Stomach (tissue), 9 donors: Measurements from ENCODE around the gene LPAR3. TPM values are rescaled to one million over a fixed set of nuclear protein-coding genes. Genes with fewer than 3 reads are reported as not detected.

Experiments used
- DNase-seq, 2 donors: peaks; one replicate each; pipeline versions ENCODE4 v3.0.0 to v3.0.0-alpha.2; 2013 to 2019
- H3K27ac ChIP-seq, 5 donors: fragments of 200-600 bp in 4 of 5; sonication (generic) in 4 of 5; one replicate each; pipeline ENCODE4 v1.5.1; 2013 to 2019; ENCODE audit warnings: mild to moderate bottlenecking in 1 of 5, moderate library complexity in 1 of 5
- H3K27me3 ChIP-seq, 3 donors: fragments of 200-600 bp; sonication (generic); one replicate each; pipeline ENCODE4 v1.5.1; 2017 to 2019; ENCODE audit warnings: mixed run types in 1 of 3
- H3K36me3 ChIP-seq, 4 donors: fragments of 200-600 bp; sonication (generic); 1 replicate in 3 of 4; 2 replicates in 1 of 4; pipeline ENCODE4 v1.5.1; 2016 to 2019
- H3K4me1 ChIP-seq, 4 donors: fragments of 200-600 bp; sonication (generic); one replicate each; pipeline ENCODE4 v1.5.1; 2016 to 2019
- H3K4me3 ChIP-seq, 4 donors: fragments of 200-600 bp; sonication (generic) in 3 of 4; one replicate each; pipeline ENCODE4 v1.5.1; 2016 to 2019; ENCODE audit warnings: mild to moderate bottlenecking in 1 of 4
- H3K9me3 ChIP-seq, 4 donors: fragments of 200-600 bp; sonication (generic); one replicate each; pipeline ENCODE4 v1.5.1; 2016 to 2019
- CTCF ChIP-seq, 7 experiments: fragments of 450-650 bp in 4 of 7; fragments of 200-600 bp in 3 of 7; sonication (generic) in 3 of 7; IDR thresholded peaks; one replicate each; pipeline ENCODE4 v1.5.1; 2016 to 2019; ENCODE audit warnings: antibody characterized with exemption in 7 of 7, control low read depth in 2 of 7, mild to moderate bottlenecking in 1 of 7
- EP300 ChIP-seq: sonication (generic); formaldehyde crosslinking; IDR thresholded peaks from one replicate; pipeline ENCODE4 v1.6.1; 2017; ENCODE audit warnings: antibody characterized with exemption
- POLR2A ChIP-seq, 4 donors: fragments of 450-650 bp; IDR thresholded peaks; one replicate each; pipeline ENCODE4 v1.6.1; 2016; ENCODE audit warnings: antibody characterized with exemption in 4 of 4, control low read depth in 2 of 4, mild to moderate bottlenecking in 1 of 4, moderate library complexity in 1 of 4
- POLR2AphosphoS5 ChIP-seq, 3 donors: sonication (generic); formaldehyde crosslinking; IDR thresholded peaks; one replicate each; pipeline ENCODE4 v1.6.1; 2016; ENCODE audit warnings: antibody characterized with exemption in 3 of 3
- WGBS, 5 donors: extraction: QIAGEN DNeasy Blood & Tissue Kit in 3 of 5; methylation state at CpG; one replicate each; pipeline versions ENCODE4 v1.1.5 to v1.1.7; 2013 to 2018; 5-methylcytosine and 5-hydroxymethylcytosine counted together
- intact Hi-C: fragments of 100-400 bp; cut with DNase I; formaldehyde crosslinking; loops from one replicate; pipeline ENCODE4 v1.15.1; 2023; ENCODE audit warnings: low total_unique reads
- polyA plus RNA-seq, 3 donors: library from polyadenylated mRNA; stranded (reverse); fragments of 200-250 nt; gene quantifications; one replicate each; pipeline ENCODE4 v1.2.3, GENCODE V29; 2013
- total RNA-seq, 5 donors: library from RNA; depleted of rRNA; stranded (reverse); fragments of >200 nt; gene quantifications; one replicate each; pipeline versions ENCODE4 v1.1.0 to v1.2.3, GENCODE V29; 2014 to 2016
- donor health status: healthy with polysubstance abuse.
- donor health status: Bipolar disorder and iron deficiency.
- donor health status: healthy.

The LPAR3 gene
- total and polyA plus RNA-seq, 8 donors = 0.12 to 2.7 (median 1.2) TPM; not detected in 3

GRCh38 chr1:84889437-84889836, 3.6 kb downstream of the LPAR3 start:
- no peak for DNase-seq
- Histone ChIP-seq H3K27me3 (peaks cover 11 to 33% (median 20%) of the 10 kb centered on the region in 3 donors), H3K9me3 (no peaks in the 10 kb centered on the region), H3K4me1 (peaks cover 10 to 15% (median 14%) of the 10 kb centered on the region in 4 donors), H3K36me3 (no peaks in the 10 kb centered on the region), H3K4me3 (no peak overlapping the region), H3K27ac (no peak overlapping the region)
- TF ChIP-seq CTCF (IDR thresholded peaks at IDR 0.05) (no peak), POLR2AphosphoS5 (IDR thresholded peaks at IDR 0.05) (no peak), POLR2A (IDR thresholded peaks at IDR 0.05) (no peak), EP300 (no peak)
- 66 to 83% (median 69%) methylated on average over 5 of the region's 5 CpGs for WGBS, 5 donors
- intact Hi-C loops = no loop called here

- no peak for DNase-seq
- intact Hi-C loops = no loop called here
- Histone ChIP-seq H3K4me3 (no peak overlapping the region), H3K27ac (no peak overlapping the region), H3K27me3 (peaks cover 11 to 26% (median 15%) of the 10 kb centered on the region in 3 donors), H3K36me3 (no peaks in the 10 kb centered on the region), H3K4me1 (peaks cover 10 to 15% (median 14%) of the 10 kb centered on the region in 4 donors), H3K9me3 (no peaks in the 10 kb centered on the region)
- TF ChIP-seq POLR2A (IDR thresholded peaks at IDR 0.05) (no peak), CTCF (IDR thresholded peaks at IDR 0.05) (no peak), POLR2AphosphoS5 (IDR thresholded peaks at IDR 0.05) (no peak)
Measured at GRCh38 chr1:84888753-84889152, 4.3 kb downstream of the LPAR3 start.

- H3K27me3 ChIP-seq = peaks cover 0 to 12% (median 2%) of the 10 kb centered on the region in 3 donors
- intact Hi-C loops = no loop called here
- no peak for DNase-seq
- no peak overlapping the region for H3K4me3 ChIP-seq
- TF ChIP-seq CTCF (IDR thresholded peaks at IDR 0.05) (no peak), POLR2AphosphoS5 (IDR thresholded peaks at IDR 0.05) (no peak), EP300 (no peak), POLR2A (IDR thresholded peaks at IDR 0.05) (no peak)
- no peaks in the 10 kb centered on the region for H3K9me3 ChIP-seq
- 77 to 93% (median 91%) methylated on average over 4 of the region's 4 CpGs for WGBS, 5 donors
- H3K36me3 ChIP-seq = no peaks in the 10 kb centered on the region
- peaks cover 0 to 3% (median 2%) of the 10 kb centered on the region in 4 donors for H3K4me1 ChIP-seq
- no peak overlapping the region for H3K27ac ChIP-seq
Measured at GRCh38 chr1:84887261-84887934, 5.6 kb downstream of the LPAR3 start.

GRCh38 chr1:84885469-84885868, 7.5 kb downstream of the LPAR3 start:
- DNase-seq = no peak
- TF ChIP-seq EP300 = no peak
- TF ChIP-seq CTCF (IDR thresholded peaks at IDR 0.05) = no peak
- no peak for TF ChIP-seq POLR2A (IDR thresholded peaks at IDR 0.05)
- no peak for TF ChIP-seq POLR2AphosphoS5 (IDR thresholded peaks at IDR 0.05)
- intact Hi-C loops = no loop called here
- H3K36me3 ChIP-seq = no peaks in the 10 kb centered on the region
- no peaks in the 10 kb centered on the region for H3K27me3 ChIP-seq
- H3K27ac ChIP-seq = no peak overlapping the region
- no peaks in the 10 kb centered on the region for H3K4me1 ChIP-seq
- H3K9me3 ChIP-seq = peaks cover 0 to 3% (median 0%) of the 10 kb centered on the region in 4 donors
- no peak overlapping the region for H3K4me3 ChIP-seq
- 42 to 71% (median 50%) methylated on average over 2 of the region's 2 CpGs for WGBS, 5 donors
